ENCODE results near the gene RERE. TPM values are rescaled to one million over a fixed set of nuclear protein-coding genes. Genes with fewer than 3 reads are reported as not detected.

The RERE gene
- total RNA-seq, 1 donor: 55.0 TPM

DNA sequence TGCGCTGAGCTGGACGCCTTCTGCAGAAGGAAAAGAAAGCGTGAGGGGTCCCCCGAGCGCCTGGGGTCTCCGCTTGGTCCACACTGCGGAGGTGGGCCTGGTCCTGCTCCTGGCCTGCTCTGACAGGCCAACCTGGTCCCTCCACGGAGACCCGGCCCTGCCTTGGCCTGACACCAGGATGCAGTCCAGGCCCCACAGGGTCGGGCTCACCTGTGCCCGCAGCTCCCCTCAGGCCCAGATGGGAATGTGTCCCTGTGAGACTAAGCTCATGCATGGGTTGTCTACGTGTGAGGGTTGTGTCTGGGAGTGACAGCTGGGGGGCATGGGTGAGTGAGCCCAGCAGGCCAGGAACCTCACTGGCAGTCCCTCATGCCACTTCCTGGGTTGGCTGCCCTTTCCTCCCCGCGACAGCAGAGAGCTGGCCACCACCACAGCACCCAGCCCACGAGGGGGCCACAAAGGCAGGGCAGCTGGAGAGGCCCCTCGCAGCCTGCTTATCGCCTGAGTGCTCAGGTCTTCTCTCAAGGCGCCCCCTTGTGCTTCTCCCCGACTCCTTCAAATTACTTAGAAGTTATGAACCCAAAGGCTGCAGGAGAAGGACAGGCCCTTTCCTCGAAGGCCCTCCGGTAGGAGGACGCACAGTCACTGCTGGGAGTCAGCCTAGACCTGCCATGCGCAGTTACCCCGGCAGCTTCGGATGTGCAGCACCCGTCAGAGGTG is 458.4 kb downstream of the RERE start:
- Histone ChIP-seq H3K27me3 (ENCODE audit: insufficient read depth, low read length) (no peaks in the 10 kb centered on the region), H3K9me3 (ENCODE audit: low read depth, low read length) (no peaks in the 10 kb centered on the region), H3K4me2 (ENCODE audit: insufficient read depth, low read length) (no peak overlapping the region), H3K36me3 (ENCODE audit: insufficient read depth, low read length) (peaks cover 76% of the 10 kb centered on the region), H3K27ac (ENCODE audit: low read depth, low read length) (no peak overlapping the region), H3K79me2 (ENCODE audit: insufficient read depth, low read length) (peaks cover 19% of the 10 kb centered on the region), H2AFZ (ENCODE audit: low read length) (no peak overlapping the region), H3K4me1 (ENCODE audit: insufficient read depth, low read length) (no peaks in the 10 kb centered on the region), H4K20me1 (ENCODE audit: insufficient read depth, low read length) (peaks cover 12% of the 10 kb centered on the region), H3K4me3 (ENCODE audit: insufficient read depth, low read length) (no peak overlapping the region)
- peak; percentile 70 for DNase-seq (ENCODE audit: insufficient read length, low spot score, missing footprints)
- TF ChIP-seq, protein P1, sequence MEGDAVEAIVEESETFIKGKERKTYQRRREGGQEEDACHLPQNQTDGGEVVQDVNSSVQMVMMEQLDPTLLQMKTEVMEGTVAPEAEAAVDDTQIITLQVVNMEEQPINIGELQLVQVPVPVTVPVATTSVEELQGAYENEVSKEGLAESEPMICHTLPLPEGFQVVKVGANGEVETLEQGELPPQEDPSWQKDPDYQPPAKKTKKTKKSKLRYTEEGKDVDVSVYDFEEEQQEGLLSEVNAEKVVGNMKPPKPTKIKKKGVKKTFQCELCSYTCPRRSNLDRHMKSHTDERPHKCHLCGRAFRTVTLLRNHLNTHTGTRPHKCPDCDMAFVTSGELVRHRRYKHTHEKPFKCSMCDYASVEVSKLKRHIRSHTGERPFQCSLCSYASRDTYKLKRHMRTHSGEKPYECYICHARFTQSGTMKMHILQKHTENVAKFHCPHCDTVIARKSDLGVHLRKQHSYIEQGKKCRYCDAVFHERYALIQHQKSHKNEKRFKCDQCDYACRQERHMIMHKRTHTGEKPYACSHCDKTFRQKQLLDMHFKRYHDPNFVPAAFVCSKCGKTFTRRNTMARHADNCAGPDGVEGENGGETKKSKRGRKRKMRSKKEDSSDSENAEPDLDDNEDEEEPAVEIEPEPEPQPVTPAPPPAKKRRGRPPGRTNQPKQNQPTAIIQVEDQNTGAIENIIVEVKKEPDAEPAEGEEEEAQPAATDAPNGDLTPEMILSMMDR (IDR thresholded peaks at IDR 0.05; ENCODE audit: extremely low read depth, low read depth, low read length): no peak

DNA sequence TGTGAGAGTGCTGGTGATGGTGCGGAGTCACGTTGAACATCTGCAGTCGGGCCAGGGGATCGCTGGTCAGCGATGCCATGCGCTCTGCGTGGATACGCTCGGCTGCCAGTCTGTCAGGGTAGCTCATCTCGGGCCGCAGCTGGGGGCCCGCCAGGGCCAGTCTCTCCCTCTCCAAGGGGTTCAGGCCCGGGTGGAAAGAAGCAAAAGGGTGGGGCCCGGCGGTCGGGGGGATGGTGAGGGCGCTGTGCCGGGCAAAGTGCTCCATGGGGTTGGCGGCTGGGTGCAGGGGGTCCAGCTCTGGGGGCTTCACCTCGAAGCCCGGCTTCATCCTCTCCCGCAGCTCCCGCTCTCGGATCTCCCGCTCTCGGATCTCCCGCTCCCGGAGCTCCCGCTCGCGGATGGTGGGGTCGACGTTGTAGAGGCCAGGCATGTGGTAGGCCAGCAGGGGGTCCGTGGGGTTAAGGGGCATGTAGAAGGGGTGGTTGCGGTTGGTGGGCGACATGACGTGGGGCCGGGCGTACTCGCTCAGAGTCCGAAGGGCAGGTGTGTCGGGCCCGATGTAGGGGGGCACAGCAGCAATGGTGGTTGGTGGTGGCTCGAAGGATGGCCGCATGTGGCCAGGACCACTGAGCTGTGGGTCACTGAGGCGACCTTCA is 459.1 kb downstream of the RERE start:
- no peaks in the 10 kb centered on the region for H3K27me3 ChIP-seq (ENCODE audit: insufficient read depth, low read length)
- H3K4me2 ChIP-seq (ENCODE audit: insufficient read depth, low read length): no peak overlapping the region
- H2AFZ ChIP-seq (ENCODE audit: low read length): no peak overlapping the region
- H3K4me1 ChIP-seq (ENCODE audit: insufficient read depth, low read length): no peaks in the 10 kb centered on the region
- TF ChIP-seq, protein P1 (IDR thresholded peaks at IDR 0.05; ENCODE audit: extremely low read depth, low read depth, low read length): no peak
- H3K9me3 ChIP-seq (ENCODE audit: low read depth, low read length): no peaks in the 10 kb centered on the region
- no peak overlapping the region for H3K27ac ChIP-seq (ENCODE audit: low read depth, low read length)
- peak; percentile 61 for DNase-seq (ENCODE audit: insufficient read length, low spot score, missing footprints)
- no peak overlapping the region for H3K4me3 ChIP-seq (ENCODE audit: insufficient read depth, low read length)
- peaks cover 13% of the 10 kb centered on the region for H3K79me2 ChIP-seq (ENCODE audit: insufficient read depth, low read length)
- H4K20me1 ChIP-seq (ENCODE audit: insufficient read depth, low read length): peaks cover 11% of the 10 kb centered on the region
- peaks cover 76% of the 10 kb centered on the region for H3K36me3 ChIP-seq (ENCODE audit: insufficient read depth, low read length)

GRCh38 chr1:8357329-8358101 is 459.9 kb downstream of the RERE start:
- peaks cover 76% of the 10 kb centered on the region for H3K36me3 ChIP-seq (ENCODE audit: insufficient read depth, low read length)
- no peak overlapping the region for H2AFZ ChIP-seq (ENCODE audit: low read length)
- H3K4me2 ChIP-seq (ENCODE audit: insufficient read depth, low read length): no peak overlapping the region
- peaks cover 8% of the 10 kb centered on the region for H4K20me1 ChIP-seq (ENCODE audit: insufficient read depth, low read length)
- peak; percentile 72 for DNase-seq (ENCODE audit: insufficient read length, low spot score, missing footprints)
- H3K27ac ChIP-seq (ENCODE audit: low read depth, low read length): no peak overlapping the region
- TF ChIP-seq, protein P1 (IDR thresholded peaks at IDR 0.05; ENCODE audit: extremely low read depth, low read depth, low read length): no peak
- no peaks in the 10 kb centered on the region for H3K9me3 ChIP-seq (ENCODE audit: low read depth, low read length)
- H3K79me2 ChIP-seq (ENCODE audit: insufficient read depth, low read length): peaks cover 6% of the 10 kb centered on the region
- no peak overlapping the region for H3K4me3 ChIP-seq (ENCODE audit: insufficient read depth, low read length)
- H3K4me1 ChIP-seq (ENCODE audit: insufficient read depth, low read length): no peaks in the 10 kb centered on the region
- no peaks in the 10 kb centered on the region for H3K27me3 ChIP-seq (ENCODE audit: insufficient read depth, low read length)

All from osteoblast (primary cell).